HEK293 (cell line): ENCODE data around the gene TAMALIN.

Experiments used
- CTCF ChIA-PET: fragments of 350-600 bp; formaldehyde crosslinking; extraction: SDS; loops from one replicate; lab custom pipeline; 2021; ENCODE audit warnings: antibody characterized with exemption; lab: Yijun Ruan, JAX
- POLR2A ChIA-PET: fragments of 300-600 bp; formaldehyde crosslinking; extraction: SDS; loops from one replicate; lab custom pipeline; 2020; ENCODE audit warnings: antibody characterized with exemption, inconsistent platforms; lab: Yijun Ruan, JAX
- H3K27ac ChIP-seq: fragments of 200-500 bp; sonication (Bioruptor generic); 2 replicates; pipeline ENCODE4 v1.5.1; 2014; ENCODE audit warnings: low read depth, low read length, control low read depth, inconsistent platforms; ENCODE audit errors: extremely low read depth
- H3K36me3 ChIP-seq, 2 experiments: fragments of 200-500 bp in 1 of 2; sonication (Bioruptor generic) in 1 of 2; 1 replicate in 1 of 2; 2 replicates in 1 of 2; pipeline ENCODE4 v1.5.1; 2014 to 2017; ENCODE audit warnings: inconsistent platforms in 2 of 2, low read length in 2 of 2; ENCODE audit not compliant: control insufficient read depth in 2 of 2, insufficient read depth in 1 of 2
- H3K4me1 ChIP-seq: fragments of 200-500 bp; sonication (Bioruptor generic); 2 replicates; pipeline ENCODE4 v1.5.1; 2014; ENCODE audit warnings: mild to moderate bottlenecking, low read length, inconsistent platforms; ENCODE audit not compliant: control insufficient read depth, insufficient read depth
- H3K4me3 ChIP-seq: 2 replicates; pipeline ENCODE4 v1.5.1; 2011; ENCODE audit warnings: low read depth, mild to moderate bottlenecking, control low read depth, low read length, moderate library complexity
- H3K9me3 ChIP-seq: fragments of 200-500 bp; sonication (Bioruptor generic); 2 replicates; pipeline ENCODE4 v1.5.1; 2014; ENCODE audit warnings: low read depth, low read length, inconsistent platforms; ENCODE audit not compliant: control insufficient read depth, insufficient read depth
- GLI2 ChIP-seq: fragments of 450-650 bp; formaldehyde crosslinking; IDR thresholded peaks from 2 replicates; pipeline ENCODE4; 2017; ENCODE audit warnings: missing biosample characterization, missing genetic modification characterization, low read depth, borderline replicate concordance
- KLF10 ChIP-seq: fragments of 450-650 bp; IDR thresholded peaks from 2 replicates; pipeline ENCODE4 v1.5.1; 2018; ENCODE audit warnings: missing biosample characterization, mild to moderate bottlenecking, missing genetic modification characterization
- SETDB1 ChIP-seq: IDR thresholded peaks from one replicate; pipeline ENCODE4 v1.6.1; 2017; ENCODE audit warnings: mild to moderate bottlenecking, low read length, moderate library complexity, mixed read lengths; ENCODE audit not compliant: insufficient read length
- TRIM28 ChIP-seq: IDR thresholded peaks from 2 replicates; pipeline ENCODE4 v1.6.1; 2011; ENCODE audit warnings: low read length, control low read depth, borderline replicate concordance
- ZBTB11 ChIP-seq: fragments of 450-650 bp; formaldehyde crosslinking; conservative IDR thresholded peaks from 2 replicates; pipeline ENCODE4 v1.5.1; 2016; ENCODE audit warnings: low read depth, missing biosample characterization, missing genetic modification characterization
- ZNF16 ChIP-seq: fragments of 450-650 bp; formaldehyde crosslinking; IDR thresholded peaks from 2 replicates; pipeline ENCODE4 v1.5.1; 2016; ENCODE audit warnings: low read depth, missing biosample characterization, missing genetic modification characterization
- ZNF169 ChIP-seq: fragments of 450-650 bp; formaldehyde crosslinking; IDR thresholded peaks from 2 replicates; pipeline ENCODE4 v1.5.1; 2016; ENCODE audit warnings: missing biosample characterization, missing genetic modification characterization
- ZNF174 ChIP-seq: fragments of 450-650 bp; formaldehyde crosslinking; IDR thresholded peaks from 2 replicates; pipeline ENCODE4 v1.5.0; 2017; ENCODE audit warnings: missing biosample characterization, mild to moderate bottlenecking, missing genetic modification characterization
- ZNF184 ChIP-seq: fragments of 450-650 bp; IDR thresholded peaks from 2 replicates; pipeline ENCODE4 v1.5.1; 2018; ENCODE audit warnings: missing biosample characterization, mild to moderate bottlenecking, missing genetic modification characterization
- ZNF501 ChIP-seq: fragments of 450-650 bp; formaldehyde crosslinking; IDR thresholded peaks from 2 replicates; pipeline ENCODE4 v1.5.1; 2016; ENCODE audit warnings: missing biosample characterization, missing genetic modification characterization
- ZNF518A ChIP-seq: fragments of 450-650 bp; formaldehyde crosslinking; conservative IDR thresholded peaks from 2 replicates; pipeline ENCODE4 v1.5.1; 2016; ENCODE audit warnings: low read depth, missing biosample characterization, missing genetic modification characterization
- ZNF521 ChIP-seq: fragments of 450-650 bp; formaldehyde crosslinking; IDR thresholded peaks from 2 replicates; pipeline ENCODE4 v1.5.1; 2017; ENCODE audit warnings: missing biosample characterization, mild to moderate bottlenecking, missing genetic modification characterization
- ZNF549 ChIP-seq: fragments of 450-650 bp; IDR thresholded peaks from 2 replicates; pipeline ENCODE4 v1.5.1; 2018; ENCODE audit warnings: missing biosample characterization, missing genetic modification characterization, mild to moderate bottlenecking, inconsistent platforms, moderate library complexity
- ZNF596 ChIP-seq: fragments of 450-650 bp; IDR thresholded peaks from 2 replicates; pipeline ENCODE4 v1.5.0; 2018; ENCODE audit warnings: missing biosample characterization, mild to moderate bottlenecking, missing genetic modification characterization, moderate library complexity
- ZNF626 ChIP-seq: fragments of 450-650 bp; sonication (Bioruptor Pico); formaldehyde crosslinking; IDR thresholded peaks from 2 replicates; pipeline ENCODE4 v1.5.1; 2018; ENCODE audit warnings: missing biosample characterization, missing genetic modification characterization, inconsistent platforms
- ZNF658 ChIP-seq: fragments of 450-650 bp; formaldehyde crosslinking; IDR thresholded peaks from 2 replicates; pipeline ENCODE4; 2016; ENCODE audit warnings: missing biosample characterization, missing genetic modification characterization
- ZNF692 ChIP-seq: fragments of 450-650 bp; formaldehyde crosslinking; IDR thresholded peaks from 2 replicates; pipeline ENCODE4 v1.5.1; 2016; ENCODE audit warnings: missing biosample characterization, missing genetic modification characterization
- ZNF830 ChIP-seq: fragments of 450-650 bp; IDR thresholded peaks from 2 replicates; pipeline ENCODE4 v1.5.0; 2018; ENCODE audit warnings: missing biosample characterization, missing genetic modification characterization, low read depth, mild to moderate bottlenecking, moderate library complexity

The TAMALIN gene

GRCh38 chr12:52006726-52007157 lies at the start of gene TAMALIN:
Gene TAMALIN, plus strand, starts transcription at chr12:52006946. Its CDS starts 74 bp downstream, at chr12:52007020.
- Histone ChIP-seq H3K4me1 (peaks cover 12% of the 10 kb centered on the region; the same call in 1 of the 2 replicates), H3K4me3 (peak within 1 kb of the TSS; percentile 3; the same call in 1 of the 2 replicates), H3K9me3 (no peaks in the 10 kb centered on the region), H3K27ac (no peak within 1 kb of the TSS), H3K36me3 (peaks cover 0 to 14% of the 10 kb centered on the region in 2 experiments; a peak in 1 of 3 replicates)
- no peak for TF ChIP-seq TRIM28
- CTCF ChIA-PET: interaction anchor here (2.2 to 9.6 kb wide), 3 partner anchors 13 to 19 kb away, joined by 8 to 291 read pairs (median 77); no protein-coding TSS in a partner anchor
- POLR2A ChIA-PET: interaction anchor here (0.5 to 1.1 kb wide), 6 partner anchors 14 to 399 kb away, joined by 4 to 8 read pairs (median 4); partner anchors contain the start of gene ATG101

- no peak for TF ChIP-seq ZNF518A
- TF ChIP-seq, all 188 proteins: peak for 0
- ChIA-PET CTCF (interaction anchor here (0.8 to 2.1 kb wide), 3 partner anchors 13 to 64 kb away, joined by 3 to 19 read pairs (median 4); no protein-coding TSS in a partner anchor), POLR2A (no interaction called here)
- no peak overlapping the region for H3K4me3 ChIP-seq
- H3K4me1 ChIP-seq: peaks cover 16% of the 10 kb centered on the region
- H3K27ac ChIP-seq: no peak overlapping the region
- H3K36me3 ChIP-seq: peaks cover 15 to 20% of the 10 kb centered on the region in 2 experiments
- no peaks in the 10 kb centered on the region for H3K9me3 ChIP-seq
Observed at GRCh38 chr12:51958542-51958941, 48.2 kb upstream of the TAMALIN start.

GRCh38 chr12:51959211-51959610 lies 47.5 kb upstream of the TAMALIN start:
- Histone ChIP-seq H3K36me3 (peaks cover 20 to 24% of the 10 kb centered on the region in 2 experiments), H3K4me1 (peaks cover 13% of the 10 kb centered on the region), H3K4me3 (no peak overlapping the region), H3K9me3 (no peaks in the 10 kb centered on the region), H3K27ac (no peak overlapping the region)
- POLR2A ChIA-PET: no interaction called here
- TF ChIP-seq ZNF16 (tag by site-specific recombination): no peak
- no peak for TF ChIP-seq ZNF501 (tag by site-specific recombination)
- TF ChIP-seq ZNF658 (tag by site-specific recombination): no peak
- TF ChIP-seq ZNF626 (tag by site-specific recombination): no peak
- no peak for TF ChIP-seq ZNF174 (tag by site-specific recombination)
- TF ChIP-seq ZNF169 (tag by site-specific recombination): no peak
- CTCF ChIA-PET: no interaction called here

- H3K9me3 ChIP-seq: no peaks in the 10 kb centered on the region
- no peak overlapping the region for H3K4me3 ChIP-seq
- H3K4me1 ChIP-seq: peaks cover 6% of the 10 kb centered on the region
- ChIA-PET CTCF (interaction anchor here (2.3 to 3.7 kb wide), 2 partner anchors 11 to 21 kb away, joined by 6 to 49 read pairs; no protein-coding TSS in a partner anchor), POLR2A (no interaction called here)
- H3K36me3 ChIP-seq: peaks cover 20 to 24% of the 10 kb centered on the region in 2 experiments
- no peak overlapping the region for H3K27ac ChIP-seq
- TF ChIP-seq ZBTB11 (tag by site-specific recombination) (no peak), ZNF692 (tag by site-specific recombination) (no peak), ZNF549 (tag by site-specific recombination) (no peak), ZNF596 (tag by site-specific recombination) (no peak), ZNF830 (tag by site-specific recombination) (no peak), ZNF184 (no peak), SETDB1 (no peak), GLI2 (tag by site-specific recombination) (no peak), KLF10 (tag by site-specific recombination) (no peak), ZNF521 (tag by site-specific recombination) (no peak), ZNF169 (tag by site-specific recombination) (no peak)
Observed at GRCh38 chr12:51959921-51960320, 46.8 kb upstream of the TAMALIN start.
